Measurements from ENCODE around the gene PTAFR. TPM values are rescaled to one million over a fixed set of nuclear protein-coding genes. Genes with fewer than 3 reads are reported as not detected.

Gene PTAFR
- total RNA-seq, 1 experiment from 2014 or later, result 2.6 TPM

GRCh38 chr1:28126783-28127490, 49.6 kb downstream of the PTAFR start (continued):
- TF ChIP-seq, protein P1, sequence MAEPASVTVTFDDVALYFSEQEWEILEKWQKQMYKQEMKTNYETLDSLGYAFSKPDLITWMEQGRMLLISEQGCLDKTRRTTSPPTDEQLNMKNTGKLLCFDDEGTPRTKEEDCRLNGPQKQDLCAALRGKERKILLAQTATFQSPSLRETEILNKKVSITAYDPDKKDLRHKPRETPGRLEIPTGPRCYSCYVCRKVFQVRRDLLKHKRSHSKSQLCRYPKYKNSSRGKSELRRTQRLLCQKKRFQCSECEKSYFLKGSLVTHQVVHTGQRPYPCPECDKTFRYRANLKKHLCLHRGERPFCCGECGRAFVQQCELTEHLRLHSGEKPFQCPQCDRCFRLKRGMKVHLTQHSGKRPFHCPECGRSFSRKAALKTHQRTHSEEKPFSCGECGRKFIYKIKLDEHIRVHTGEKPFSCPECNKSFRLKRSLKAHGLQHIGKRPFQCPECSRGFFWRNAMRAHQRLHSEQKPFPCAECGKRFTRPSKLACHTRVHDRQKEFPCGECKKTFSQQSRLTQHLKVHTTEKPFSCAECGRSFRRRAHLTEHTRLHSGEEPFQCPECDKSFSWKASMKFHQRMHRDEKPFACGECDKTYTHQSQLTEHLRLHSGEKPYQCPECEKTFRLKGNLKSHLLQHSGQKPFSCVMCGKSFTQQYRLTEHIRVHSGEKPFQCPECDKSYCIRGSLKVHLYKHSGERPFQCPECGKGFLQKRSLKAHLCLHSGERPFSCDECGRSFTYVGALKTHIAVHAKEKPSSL (CRISPR knock-in tag; conservative IDR thresholded peaks at IDR 0.05), result no peak

DNA sequence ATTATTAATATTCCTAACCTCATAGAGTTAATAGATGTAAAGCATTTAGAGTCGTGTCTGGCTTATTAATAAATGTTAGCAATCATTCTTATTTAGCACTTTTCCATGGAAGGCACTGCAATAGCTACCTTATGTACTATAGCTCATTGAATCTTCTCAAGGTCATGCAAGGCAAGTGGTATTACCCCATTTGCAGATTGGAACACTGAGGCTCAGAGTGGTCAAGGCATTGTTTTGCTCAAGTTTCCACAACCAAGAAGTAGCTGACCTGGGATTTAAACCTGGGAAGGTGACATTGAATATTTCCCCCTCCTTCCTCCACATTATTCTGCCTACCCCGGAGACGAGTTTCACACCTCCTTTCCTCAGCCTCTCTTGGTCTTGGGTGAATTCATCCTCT, 50.3 kb downstream of the PTAFR start:
- Mint-ChIP-seq H3K36me3 (no peaks in the 10 kb centered on the region), H3K9me3 (no peaks in the 10 kb centered on the region), H3K4me3 (no peak overlapping the region), H3K27ac (no peak overlapping the region), H3K4me1 (no peaks in the 10 kb centered on the region), H3K27me3 (ENCODE audit: low read depth) (no peaks in the 10 kb centered on the region; the same call in 1 of the 2 replicates)
- DNase-seq (ENCODE audit: low spot score) (no peak), ATAC-seq (no peak)
- CTCF ChIA-PET, result no interaction called here
- TF ChIP-seq NFATC4 (CRISPR knock-in tag; IDR thresholded peaks at IDR 0.05) (no peak), JAZF1 (CRISPR knock-in tag; IDR thresholded peaks at IDR 0.05) (no peak), GABPB1 (CRISPR knock-in tag; IDR thresholded peaks at IDR 0.05) (no peak), ESRRA (CRISPR knock-in tag; IDR thresholded peaks at IDR 0.05; ENCODE audit: borderline replicate concordance) (no peak), ZNF232 (CRISPR knock-in tag; IDR thresholded peaks at IDR 0.05) (no peak), IRF1 (CRISPR knock-in tag; IDR thresholded peaks at IDR 0.05) (no peak)
- TF ChIP-seq, protein P2, sequence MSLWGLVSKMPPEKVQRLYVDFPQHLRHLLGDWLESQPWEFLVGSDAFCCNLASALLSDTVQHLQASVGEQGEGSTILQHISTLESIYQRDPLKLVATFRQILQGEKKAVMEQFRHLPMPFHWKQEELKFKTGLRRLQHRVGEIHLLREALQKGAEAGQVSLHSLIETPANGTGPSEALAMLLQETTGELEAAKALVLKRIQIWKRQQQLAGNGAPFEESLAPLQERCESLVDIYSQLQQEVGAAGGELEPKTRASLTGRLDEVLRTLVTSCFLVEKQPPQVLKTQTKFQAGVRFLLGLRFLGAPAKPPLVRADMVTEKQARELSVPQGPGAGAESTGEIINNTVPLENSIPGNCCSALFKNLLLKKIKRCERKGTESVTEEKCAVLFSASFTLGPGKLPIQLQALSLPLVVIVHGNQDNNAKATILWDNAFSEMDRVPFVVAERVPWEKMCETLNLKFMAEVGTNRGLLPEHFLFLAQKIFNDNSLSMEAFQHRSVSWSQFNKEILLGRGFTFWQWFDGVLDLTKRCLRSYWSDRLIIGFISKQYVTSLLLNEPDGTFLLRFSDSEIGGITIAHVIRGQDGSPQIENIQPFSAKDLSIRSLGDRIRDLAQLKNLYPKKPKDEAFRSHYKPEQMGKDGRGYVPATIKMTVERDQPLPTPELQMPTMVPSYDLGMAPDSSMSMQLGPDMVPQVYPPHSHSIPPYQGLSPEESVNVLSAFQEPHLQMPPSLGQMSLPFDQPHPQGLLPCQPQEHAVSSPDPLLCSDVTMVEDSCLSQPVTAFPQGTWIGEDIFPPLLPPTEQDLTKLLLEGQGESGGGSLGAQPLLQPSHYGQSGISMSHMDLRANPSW (CRISPR knock-in tag; conservative IDR thresholded peaks at IDR 0.05; ENCODE audit: low read depth), result no peak
- POLR2A ChIA-PET, result interaction anchor here (0.7 kb wide), 1 partner anchor 17 kb away, joined by 4 read pairs; no protein-coding TSS in a partner anchor

- no peaks in the 10 kb centered on the region for H3K4me1 Mint-ChIP-seq
- DNase-seq (ENCODE audit: low spot score), result no peak
- H3K4me3 Mint-ChIP-seq, result no peak overlapping the region
- TF ChIP-seq GRHL2 (CRISPR knock-in tag; IDR thresholded peaks at IDR 0.05; ENCODE audit: insufficient replicate concordance, severe bottlenecking), result no peak
- TF ChIP-seq E2F4 (CRISPR knock-in tag; IDR thresholded peaks at IDR 0.05; ENCODE audit: borderline replicate concordance, low read depth), result no peak
- no peak for TF ChIP-seq KAT7 (CRISPR knock-in tag; IDR thresholded peaks at IDR 0.05; ENCODE audit: borderline replicate concordance)
- H3K36me3 Mint-ChIP-seq, result no peaks in the 10 kb centered on the region
- ChIA-PET CTCF (no interaction called here), POLR2A (no interaction called here)
- no peak overlapping the region for H3K27ac Mint-ChIP-seq
- peaks cover 3% of the 10 kb centered on the region; the same call in 1 of the 2 replicates for H3K9me3 Mint-ChIP-seq
- H3K27me3 Mint-ChIP-seq (ENCODE audit: low read depth), result peaks cover 2% of the 10 kb centered on the region
- ATAC-seq, result no peak
Measured at GRCh38 chr1:28123461-28123961, 53.0 kb downstream of the PTAFR start.

DNA sequence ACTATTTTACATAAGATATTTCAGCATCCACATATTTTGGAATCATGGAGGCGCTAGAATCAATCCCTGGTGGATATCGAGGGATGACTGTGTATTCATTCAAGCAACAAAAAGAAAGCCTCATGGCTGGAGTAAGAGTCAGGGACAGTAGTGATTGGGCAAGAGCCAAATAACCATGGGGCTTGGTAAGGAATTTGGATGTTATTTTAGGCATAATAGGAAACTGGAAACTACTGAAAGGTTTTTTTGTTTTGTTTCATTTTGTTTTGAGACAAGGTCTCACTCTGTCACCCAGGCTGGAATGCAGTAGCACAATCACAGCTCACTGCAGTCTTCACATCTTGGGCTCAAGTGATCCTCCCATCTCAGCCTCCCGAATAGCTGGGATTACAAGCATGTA, 54.3 kb downstream of the PTAFR start:
- DNase-seq (ENCODE audit: low spot score), result no peak
- no peak for ATAC-seq
- Mint-ChIP-seq H3K4me1 (no peaks in the 10 kb centered on the region), H3K36me3 (no peaks in the 10 kb centered on the region), H3K4me3 (no peak overlapping the region), H3K27me3 (ENCODE audit: low read depth) (peaks cover 2% of the 10 kb centered on the region), H3K9me3 (peaks cover 3% of the 10 kb centered on the region; the same call in 1 of the 2 replicates), H3K27ac (no peak overlapping the region)
- POLR2A ChIA-PET, result no interaction called here
- CTCF ChIA-PET, result interaction anchor here (0.5 kb wide), 1 partner anchor 252 kb away, joined by 3 read pairs; no protein-coding TSS in a partner anchor
- TF ChIP-seq E2F4 (CRISPR knock-in tag; IDR thresholded peaks at IDR 0.05; ENCODE audit: borderline replicate concordance, low read depth), result no peak

Measured in WTC11 (cell line).